PC-3 (cell line): Measurements from ENCODE around the gene RAB12. TPM values are rescaled to one million over a fixed set of nuclear protein-coding genes. Genes with fewer than 3 reads are reported as not detected.

ENCODE experiments used
- ATAC-seq: fragments of 200-7000 bp; cut with Tn5 transposase; 2 replicates; pipeline ENCODE4 v1.9.1; 2020; ENCODE audit warnings: mild to moderate bottlenecking, moderate library complexity
- BruUV-seq: library from RNA; stranded (reverse); fragments of 400-500 nt; replicated peaks from 2 replicates; lab custom pipeline; 2021; lab: Mats Ljungman, UMichigan
- CTCF ChIA-PET: fragments of 300-600 bp; sonication (Branson Sonifier 250); formaldehyde crosslinking; loops from one replicate; lab custom pipeline; 2022; ENCODE audit warnings: antibody characterized with exemption; lab: Charles Lee
- POLR2A ChIA-PET: fragments of 300-600 bp; sonication (Branson Sonifier 250); formaldehyde crosslinking; loops from one replicate; lab custom pipeline; 2022; ENCODE audit warnings: antibody characterized with exemption; ENCODE audit not compliant: unreplicated experiment; lab: Charles Lee
- DNase-seq: peaks from one replicate; pipeline ENCODE4 v3.0.0-alpha.2; 2015
- H2AFZ ChIP-seq: fragments of 300-600 bp; sonication (generic); 2 replicates; pipeline ENCODE4 v1.6.0; 2016; ENCODE audit warnings: antibody characterized with exemption, low read length
- H3F3A ChIP-seq: fragments of 300-600 bp; sonication (generic); one replicate; pipeline ENCODE4 v1.6.0; 2017; ENCODE audit warnings: antibody characterized with exemption, low read length, control low read depth, mild to moderate bottlenecking; ENCODE audit not compliant: unreplicated experiment
- H3K27ac ChIP-seq: fragments of 300-600 bp; sonication (generic); 2 replicates; pipeline ENCODE4 v1.5.1; 2016; ENCODE audit warnings: mild to moderate bottlenecking, low read length
- H3K27me3 ChIP-seq: fragments of 300-600 bp; sonication (generic); 2 replicates; pipeline ENCODE4 v1.6.1; 2016; ENCODE audit warnings: low read length, mixed read lengths
- H3K36me3 ChIP-seq: fragments of 300-600 bp; sonication (generic); 2 replicates; pipeline ENCODE4 v1.6.1; 2016; ENCODE audit warnings: low read depth, mixed run types, low read length, mixed read lengths
- H3K4me1 ChIP-seq: fragments of 300-600 bp; sonication (generic); 2 replicates; pipeline ENCODE4 v1.5.1; 2016; ENCODE audit warnings: low read length; ENCODE audit not compliant: insufficient read depth
- H3K4me2 ChIP-seq: fragments of 300-600 bp; sonication (generic); 2 replicates; pipeline ENCODE4 v1.6.0; 2016; ENCODE audit warnings: low read length
- H3K4me3 ChIP-seq: fragments of 300-600 bp; sonication (generic); 2 replicates; pipeline ENCODE4 v1.5.1; 2016; ENCODE audit warnings: mild to moderate bottlenecking, low read length, mixed read lengths
- H3K79me2 ChIP-seq: fragments of 300-600 bp; sonication (generic); 2 replicates; pipeline ENCODE4 v1.6.1; 2017; ENCODE audit warnings: low read length, mixed read lengths
- H3K9ac ChIP-seq: fragments of 300-600 bp; sonication (generic); 2 replicates; pipeline ENCODE4 v1.6.0; 2016; ENCODE audit warnings: mild to moderate bottlenecking, low read length
- H3K9me2 ChIP-seq: fragments of 300-600 bp; sonication (generic); replicated peaks from 2 replicates; pipeline ENCODE4 v1.6.1; 2016; ENCODE audit warnings: mixed run types, low read length, mixed read lengths
- H3K9me3 ChIP-seq: fragments of 300-600 bp; sonication (generic); 2 replicates; pipeline ENCODE4 v1.6.1; 2016; ENCODE audit warnings: low read length, mixed read lengths
- H4K20me1 ChIP-seq: fragments of 300-600 bp; sonication (generic); 2 replicates; pipeline ENCODE4 v1.6.1; 2016; ENCODE audit warnings: low read length, mixed read lengths
- EZH2 ChIP-seq: fragments of 300-600 bp; sonication (generic); IDR thresholded peaks from one replicate; pipeline ENCODE4 v1.6.1; 2017; ENCODE audit warnings: antibody characterized with exemption, mild to moderate bottlenecking, low read length; ENCODE audit not compliant: unreplicated experiment
- EZH2phosphoT487 ChIP-seq: fragments of 300-600 bp; sonication (generic); IDR thresholded peaks from 2 replicates; pipeline ENCODE4 v1.6.1; 2018; ENCODE audit warnings: mild to moderate bottlenecking, antibody characterized with exemption, low read length, borderline replicate concordance
- intact Hi-C: fragments of 100-400 bp; cut with micrococcal nuclease; formaldehyde crosslinking; loops from 2 replicates; pipeline ENCODE4 v1.9.0; 2023
- total RNA-seq: library from RNA; depleted of rRNA; stranded (reverse); fragments of >200 nt; gene quantifications from 2 replicates; pipeline ENCODE4 v1.2.3, GENCODE V29; 2014
- TF ChIP-seq, protein P1 (sequence below): fragments of 300-600 bp; sonication (generic); conservative IDR thresholded peaks from 2 replicates; pipeline ENCODE4 v1.5.1; 2017; ENCODE audit warnings: antibody characterized with exemption, low read depth, mild to moderate bottlenecking, low read length

RAB12 gene
- total RNA-seq, 1 experiment from 2014 or later = 50.9 TPM

DNA sequence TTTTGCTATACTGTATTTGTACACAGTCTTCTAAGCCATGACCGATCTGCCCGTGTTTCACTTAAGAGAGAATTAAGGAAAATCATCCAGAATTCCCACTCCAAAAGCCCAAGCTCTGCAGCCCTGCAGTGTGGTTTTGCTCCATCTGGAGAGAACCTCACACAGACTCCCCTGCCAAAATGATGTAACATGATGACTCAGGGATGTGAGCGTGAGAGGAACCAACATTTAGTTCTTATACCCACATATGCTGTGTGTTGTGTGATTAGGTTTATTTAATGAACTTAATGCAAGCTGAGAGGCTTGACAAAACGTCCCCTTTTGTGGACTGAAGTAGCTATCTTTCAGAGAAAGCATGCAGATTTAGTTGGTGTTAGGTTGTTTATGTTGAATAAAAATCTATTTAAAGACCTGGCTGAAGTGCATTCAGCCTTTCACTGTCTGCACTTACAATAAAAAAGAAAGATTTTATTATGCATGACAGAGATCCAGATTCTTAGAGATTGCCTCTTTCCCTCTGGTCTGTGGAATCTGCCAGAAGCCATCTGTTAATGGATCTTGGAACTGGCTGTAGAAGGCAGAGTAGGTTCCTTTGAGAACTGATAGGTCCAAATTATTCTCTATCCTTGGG, 6.3 kb downstream of the RAB12 start:
- peak overlapping the region; percentile 28; the same call in 1 of the 2 replicates for H3K9ac ChIP-seq
- H3K79me2 ChIP-seq = peaks cover 98% of the 10 kb centered on the region
- H3K4me3 ChIP-seq = peak overlapping the region; percentile 8; the same call in 1 of the 2 replicates
- ATAC-seq (peak; percentile 95), DNase-seq (peak; percentile 92)
- no peaks in the 10 kb centered on the region for H3K9me2 ChIP-seq
- peak overlapping the region; percentile 78 for H3K27ac ChIP-seq
- H4K20me1 ChIP-seq = peaks cover 40% of the 10 kb centered on the region
- ChIA-PET CTCF (no interaction called here), POLR2A (no interaction called here)
- no peaks in the 10 kb centered on the region for H3K27me3 ChIP-seq
- H3K4me2 ChIP-seq = peak overlapping the region; percentile 59
- H3K9me3 ChIP-seq = no peaks in the 10 kb centered on the region
- BruUV-seq = no TSS peak
- intact Hi-C loops = no loop called here
- H2AFZ ChIP-seq = no peak overlapping the region
- H3F3A ChIP-seq = no peaks in the 10 kb centered on the region
- H3K4me1 ChIP-seq = peaks cover 42% of the 10 kb centered on the region
- no peaks in the 10 kb centered on the region; the same call in 1 of the 2 replicates for H3K36me3 ChIP-seq
- TF ChIP-seq EZH2phosphoT487 = no peak
- no peak for TF ChIP-seq EZH2
- TF ChIP-seq, protein P1, sequence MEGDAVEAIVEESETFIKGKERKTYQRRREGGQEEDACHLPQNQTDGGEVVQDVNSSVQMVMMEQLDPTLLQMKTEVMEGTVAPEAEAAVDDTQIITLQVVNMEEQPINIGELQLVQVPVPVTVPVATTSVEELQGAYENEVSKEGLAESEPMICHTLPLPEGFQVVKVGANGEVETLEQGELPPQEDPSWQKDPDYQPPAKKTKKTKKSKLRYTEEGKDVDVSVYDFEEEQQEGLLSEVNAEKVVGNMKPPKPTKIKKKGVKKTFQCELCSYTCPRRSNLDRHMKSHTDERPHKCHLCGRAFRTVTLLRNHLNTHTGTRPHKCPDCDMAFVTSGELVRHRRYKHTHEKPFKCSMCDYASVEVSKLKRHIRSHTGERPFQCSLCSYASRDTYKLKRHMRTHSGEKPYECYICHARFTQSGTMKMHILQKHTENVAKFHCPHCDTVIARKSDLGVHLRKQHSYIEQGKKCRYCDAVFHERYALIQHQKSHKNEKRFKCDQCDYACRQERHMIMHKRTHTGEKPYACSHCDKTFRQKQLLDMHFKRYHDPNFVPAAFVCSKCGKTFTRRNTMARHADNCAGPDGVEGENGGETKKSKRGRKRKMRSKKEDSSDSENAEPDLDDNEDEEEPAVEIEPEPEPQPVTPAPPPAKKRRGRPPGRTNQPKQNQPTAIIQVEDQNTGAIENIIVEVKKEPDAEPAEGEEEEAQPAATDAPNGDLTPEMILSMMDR = no peak

DNA sequence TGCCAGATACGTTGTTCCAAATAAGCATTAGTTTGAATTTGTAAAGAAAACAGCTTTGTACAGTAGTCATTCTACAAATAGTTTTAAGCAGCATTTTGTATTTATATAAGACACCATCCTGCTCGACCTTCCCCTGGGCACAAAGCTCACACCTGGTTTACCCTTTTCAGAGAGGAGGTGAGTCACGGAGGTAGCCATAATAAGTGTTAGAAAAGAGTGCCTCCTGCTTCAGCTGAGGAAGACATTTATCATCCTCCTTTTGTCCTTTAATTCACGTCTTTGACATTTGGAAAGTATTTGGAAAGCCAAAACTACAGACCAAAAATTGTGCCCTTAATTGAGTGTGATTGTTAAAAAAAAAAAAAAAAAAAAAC, 6.8 kb downstream of the RAB12 start:
- intact Hi-C loops = no loop called here
- H4K20me1 ChIP-seq = peaks cover 35% of the 10 kb centered on the region
- peaks cover 98% of the 10 kb centered on the region for H3K79me2 ChIP-seq
- H3K27ac ChIP-seq = peak overlapping the region; percentile 78
- H3K9me2 ChIP-seq = no peaks in the 10 kb centered on the region
- TF ChIP-seq, protein P1 = no peak
- TF ChIP-seq EZH2 (no peak), EZH2phosphoT487 (no peak)
- CTCF ChIA-PET = no interaction called here
- H3K4me1 ChIP-seq = peaks cover 39% of the 10 kb centered on the region
- no peaks in the 10 kb centered on the region for H3F3A ChIP-seq
- no peaks in the 10 kb centered on the region for H3K9me3 ChIP-seq
- H3K4me3 ChIP-seq = peak overlapping the region; percentile 8; the same call in 1 of the 2 replicates
- no peak overlapping the region for H2AFZ ChIP-seq
- peak overlapping the region; percentile 59 for H3K4me2 ChIP-seq
- no peaks in the 10 kb centered on the region for H3K27me3 ChIP-seq
- peaks cover under 1% of the 10 kb centered on the region; the same call in 1 of the 2 replicates for H3K36me3 ChIP-seq
- peak; percentile 29 for ATAC-seq
- DNase-seq = peak; percentile 48
- BruUV-seq = no TSS peak
- H3K9ac ChIP-seq = peak overlapping the region; percentile 28; the same call in 1 of the 2 replicates
- POLR2A ChIA-PET = no interaction called here

DNA sequence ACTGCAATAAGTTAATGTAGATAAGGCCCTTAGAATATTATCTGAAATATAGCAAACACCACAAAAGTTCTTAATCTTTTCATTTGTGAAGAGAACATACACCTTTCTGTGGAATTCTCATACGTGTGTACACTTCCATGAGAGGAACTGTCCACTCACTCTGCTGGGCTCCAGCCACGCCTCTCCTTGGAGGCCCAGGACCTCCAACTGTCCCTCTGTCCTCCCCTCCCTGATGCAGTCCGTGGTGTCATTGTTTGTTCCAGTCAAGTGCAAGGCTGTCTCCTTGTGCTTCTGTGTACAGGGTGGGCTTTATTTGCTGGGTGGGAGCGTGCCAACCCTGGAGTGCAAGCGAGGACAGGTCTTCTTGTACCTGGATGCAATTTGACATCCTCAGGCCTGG, 8.7 kb downstream of the RAB12 start:
- intact Hi-C loops = no loop called here
- no peaks in the 10 kb centered on the region for H3K9me2 ChIP-seq

More for the DNA sequence above, 8.7 kb downstream of the RAB12 start:
- H3K9ac ChIP-seq = no peak overlapping the region
- no peaks in the 10 kb centered on the region for H3K27me3 ChIP-seq
- TF ChIP-seq EZH2phosphoT487 (no peak), EZH2 (no peak)
- TF ChIP-seq, protein P1 = no peak
- H3K36me3 ChIP-seq = peaks cover 12% of the 10 kb centered on the region
- H3F3A ChIP-seq = no peaks in the 10 kb centered on the region
- no peak overlapping the region for H3K4me2 ChIP-seq
- no peaks in the 10 kb centered on the region for H3K9me3 ChIP-seq
- DNase-seq (no peak), ATAC-seq (no peak)
- peaks cover 20% of the 10 kb centered on the region for H3K4me1 ChIP-seq
- peaks cover 21% of the 10 kb centered on the region for H4K20me1 ChIP-seq
- no peak overlapping the region for H3K27ac ChIP-seq
- no peak overlapping the region for H3K4me3 ChIP-seq
- no peak overlapping the region for H2AFZ ChIP-seq
- POLR2A ChIA-PET = no interaction called here
- CTCF ChIA-PET = no interaction called here
- H3K79me2 ChIP-seq = peaks cover 95% of the 10 kb centered on the region
- no TSS peak for BruUV-seq
